HEK293 (cell line): ENCODE data around the gene TRMT44.

Experiments
- KLF9 ChIP-seq: fragments of 450-650 bp; formaldehyde crosslinking; IDR thresholded peaks from 2 replicates; pipeline ENCODE4 v1.5.1; 2016; ENCODE audit warnings: missing biosample characterization, missing genetic modification characterization, low read depth
- MEIS1 ChIP-seq: sonication (generic); formaldehyde crosslinking; IDR thresholded peaks from 2 replicates; pipeline ENCODE4 v1.8.1; 2022; ENCODE audit warnings: missing genetic modification reagents, mild to moderate bottlenecking, borderline replicate concordance
- ZNF24 ChIP-seq: fragments of 450-650 bp; formaldehyde crosslinking; IDR thresholded peaks from 2 replicates; pipeline ENCODE4 v1.5.1; 2016; ENCODE audit warnings: missing biosample characterization, missing genetic modification characterization
- ZNF341 ChIP-seq: fragments of 450-650 bp; formaldehyde crosslinking; IDR thresholded peaks from 2 replicates; pipeline ENCODE4; 2016; ENCODE audit warnings: low read depth, missing biosample characterization, missing genetic modification characterization
- ZNF510 ChIP-seq: fragments of 450-650 bp; formaldehyde crosslinking; IDR thresholded peaks from 2 replicates; pipeline ENCODE4 v1.5.1; 2018; ENCODE audit warnings: mild to moderate bottlenecking, missing genetic modification characterization, missing biosample characterization; ENCODE audit not compliant: insufficient replicate concordance
- ZNF776 ChIP-seq: fragments of 450-650 bp; formaldehyde crosslinking; IDR thresholded peaks from 2 replicates; pipeline ENCODE4 v1.5.0; 2017; ENCODE audit warnings: missing biosample characterization, missing genetic modification characterization, borderline replicate concordance
- ZSCAN23 ChIP-seq: fragments of 450-650 bp; formaldehyde crosslinking; IDR thresholded peaks from 2 replicates; pipeline ENCODE4 v1.5.1; 2016; ENCODE audit warnings: missing biosample characterization, missing genetic modification characterization

DNA sequence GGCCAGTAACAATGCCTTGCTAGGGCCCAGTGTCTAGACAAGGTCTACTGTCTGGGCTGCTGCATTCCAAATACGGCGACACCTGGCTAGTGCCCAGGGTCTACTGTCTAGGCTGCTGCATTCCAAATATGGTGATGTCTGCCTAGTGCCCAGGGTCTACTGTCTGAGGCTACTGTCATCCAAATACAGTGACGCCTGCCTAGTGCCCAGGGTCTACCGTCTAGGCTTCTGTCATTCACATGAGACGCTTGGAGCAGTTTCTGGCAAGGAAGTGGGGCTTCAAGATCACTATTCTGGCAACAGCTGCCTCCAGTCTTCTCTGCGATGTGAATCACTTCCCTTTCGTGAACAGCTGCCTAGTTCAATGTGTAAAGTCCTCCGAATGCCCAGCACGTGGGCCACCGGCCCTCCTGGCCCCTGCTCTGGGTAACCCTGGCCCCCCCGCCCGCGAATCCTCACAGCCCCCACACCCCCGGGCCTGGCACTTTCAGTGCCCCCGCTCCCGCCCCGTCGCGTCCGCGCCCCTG lies 12.8 kb upstream of the TRMT44 start:
- TF ChIP-seq ZNF341: no peak
- no peak for TF ChIP-seq ZNF776
- no peak for TF ChIP-seq ZSCAN23
- TF ChIP-seq ZNF24 (tag by site-specific recombination): no peak
- no peak for TF ChIP-seq KLF9 (tag by site-specific recombination)
- no peak for TF ChIP-seq ZNF510
- TF ChIP-seq MEIS1 (CRISPR knock-in tag): no peak
